Left ventricle myocardium inferior (tissue), 1 donor: Measurements from ENCODE around the gene LDHD. TPM values are rescaled to one million over a fixed set of nuclear protein-coding genes. Genes with fewer than 3 reads are reported as not detected.
"Not testable (repeated sequence)": the region's sequence is repeated elsewhere in the genome, so short reads cannot be mapped to it uniquely, and the experiment has no call there.

Experiments used
- DNase-seq: peaks from one replicate; pipeline ENCODE4 v3.0.0-alpha.2; 2020
- H3K27ac ChIP-seq: fragments of 200-600 bp; replicated peaks from 2 replicates; pipeline ENCODE4 v1.8.0; 2021
- H3K27me3 ChIP-seq: fragments of 200-600 bp; 2 replicates; pipeline ENCODE4 v1.8.0; 2021; ENCODE audit warnings: low read depth
- H3K36me3 ChIP-seq: fragments of 200-600 bp; 2 replicates; pipeline ENCODE4 v1.8.0; 2021
- H3K4me1 ChIP-seq: fragments of 200-600 bp; 2 replicates; pipeline ENCODE4 v1.8.0; 2021
- H3K4me3 ChIP-seq: fragments of 200-600 bp; 2 replicates; pipeline ENCODE4 v1.8.0; 2021; ENCODE audit warnings: mild to moderate bottlenecking, moderate library complexity
- H3K9me3 ChIP-seq: fragments of 200-600 bp; replicated peaks from 2 replicates; pipeline ENCODE4 v1.8.0; 2021
- CTCF ChIP-seq: fragments of 200-600 bp; IDR thresholded peaks from 2 replicates; pipeline ENCODE4 v1.8.0; 2021; ENCODE audit warnings: antibody characterized with exemption, mild to moderate bottlenecking, borderline replicate concordance
- intact Hi-C: fragments of 100-400 bp; cut with micrococcal nuclease; formaldehyde crosslinking; loops from one replicate; pipeline ENCODE4 v1.11.0; 2022
- total RNA-seq: library from RNA; stranded (reverse); fragmentation: NEBNext Ultra II Directional; extraction: Animal tissue kit (Norgen Biotek cat#: 25700); gene quantifications from one replicate; pipeline ENCODE4 v1.2.1, GENCODE V29; 2021
- donor health status: DM: no; HTN: yes; CAD: no; lungs with severe emphysema.

Gene LDHD
- total RNA-seq, 1 donor from 2014 or later = 97.9 TPM

- H3K4me3 ChIP-seq = no peak overlapping the region
- intact Hi-C loops = no loop called here
- TF ChIP-seq CTCF = peak; percentile 44
- peaks cover 10% of the 10 kb centered on the region for H3K9me3 ChIP-seq
- H3K36me3 ChIP-seq = no peaks in the 10 kb centered on the region
- H3K27ac ChIP-seq = no peak overlapping the region
- H3K27me3 ChIP-seq = no peaks in the 10 kb centered on the region
- DNase-seq = no peak
- H3K4me1 ChIP-seq = no peaks in the 10 kb centered on the region
Measured at GRCh38 chr16:75130150-75130771, 13.7 kb upstream of the LDHD start.

DNA sequence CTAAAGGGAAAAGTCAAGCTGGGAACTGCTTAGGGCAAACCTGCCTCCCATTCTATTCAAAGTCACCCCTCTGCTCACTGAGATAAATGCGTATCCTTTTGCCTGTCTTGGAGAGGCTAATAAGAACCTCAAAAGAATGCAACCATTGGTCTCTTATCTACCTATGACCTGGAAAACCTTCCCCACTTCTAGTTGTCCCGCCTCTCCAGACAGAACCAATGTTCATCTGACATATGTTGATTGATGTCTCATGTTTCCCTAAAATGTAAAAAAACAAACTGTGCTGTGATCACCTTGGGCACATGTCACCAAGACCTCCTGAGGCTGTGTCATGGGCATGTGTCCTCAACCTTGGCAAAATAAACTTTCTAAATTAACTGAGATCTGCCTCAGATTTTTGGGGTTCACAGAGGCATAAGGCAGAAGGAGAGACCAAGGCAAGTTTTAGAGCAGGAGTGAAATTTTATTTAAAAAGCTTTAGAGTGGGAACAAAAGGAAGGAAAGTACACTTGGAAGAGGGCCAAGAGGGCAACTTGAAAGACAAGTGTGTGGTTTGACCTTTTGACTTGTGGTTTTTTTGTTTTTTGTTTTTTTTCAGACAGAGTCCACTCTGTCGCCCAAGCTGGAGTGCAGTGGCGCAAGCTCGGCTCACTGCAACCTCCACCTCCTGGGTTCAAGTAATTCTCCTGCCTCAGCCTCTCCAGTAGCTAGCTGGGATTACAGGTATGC lies 13.0 kb upstream of the LDHD start:
- H3K36me3 ChIP-seq, H3K4me3 ChIP-seq, H3K4me1 ChIP-seq, DNase-seq, H3K27me3 ChIP-seq, intact Hi-C loops, H3K27ac ChIP-seq, H3K9me3 ChIP-seq: not testable (repeated sequence)

- no peak overlapping the region for H3K4me3 ChIP-seq
- no peaks in the 10 kb centered on the region for H3K27me3 ChIP-seq
- no peaks in the 10 kb centered on the region for H3K36me3 ChIP-seq
- TF ChIP-seq CTCF = no peak
- intact Hi-C loops = no loop called here
- H3K4me1 ChIP-seq = no peaks in the 10 kb centered on the region
- DNase-seq = no peak
- no peak overlapping the region for H3K27ac ChIP-seq
- H3K9me3 ChIP-seq = peaks cover 10% of the 10 kb centered on the region
Measured at GRCh38 chr16:75127713-75128415, 11.3 kb upstream of the LDHD start.

GRCh38 chr16:75122609-75123008 lies 6.0 kb upstream of the LDHD start:
- no peak overlapping the region for H3K27ac ChIP-seq
- DNase-seq = no peak
- H3K4me1 ChIP-seq = no peaks in the 10 kb centered on the region
- H3K27me3 ChIP-seq = no peaks in the 10 kb centered on the region
- peaks cover 26% of the 10 kb centered on the region for H3K9me3 ChIP-seq
- no peak for TF ChIP-seq CTCF
- H3K36me3 ChIP-seq = no peaks in the 10 kb centered on the region
- H3K4me3 ChIP-seq = no peak overlapping the region
- intact Hi-C loops = no loop called here

GRCh38 chr16:75121949-75122568 lies 5.5 kb upstream of the LDHD start:
- Histone ChIP-seq H3K4me3 (no peak overlapping the region), H3K27ac (no peak overlapping the region), H3K9me3 (peaks cover 20% of the 10 kb centered on the region), H3K4me1 (peaks cover 1% of the 10 kb centered on the region), H3K36me3 (no peaks in the 10 kb centered on the region), H3K27me3 (no peaks in the 10 kb centered on the region)
- DNase-seq = no peak
- intact Hi-C loops = no loop called here
- no peak for TF ChIP-seq CTCF
